ENCODE data around the gene CARD14.
A peak's percentile ranks its signal among the peaks of the same experiment; 100 is the strongest.

DNA sequence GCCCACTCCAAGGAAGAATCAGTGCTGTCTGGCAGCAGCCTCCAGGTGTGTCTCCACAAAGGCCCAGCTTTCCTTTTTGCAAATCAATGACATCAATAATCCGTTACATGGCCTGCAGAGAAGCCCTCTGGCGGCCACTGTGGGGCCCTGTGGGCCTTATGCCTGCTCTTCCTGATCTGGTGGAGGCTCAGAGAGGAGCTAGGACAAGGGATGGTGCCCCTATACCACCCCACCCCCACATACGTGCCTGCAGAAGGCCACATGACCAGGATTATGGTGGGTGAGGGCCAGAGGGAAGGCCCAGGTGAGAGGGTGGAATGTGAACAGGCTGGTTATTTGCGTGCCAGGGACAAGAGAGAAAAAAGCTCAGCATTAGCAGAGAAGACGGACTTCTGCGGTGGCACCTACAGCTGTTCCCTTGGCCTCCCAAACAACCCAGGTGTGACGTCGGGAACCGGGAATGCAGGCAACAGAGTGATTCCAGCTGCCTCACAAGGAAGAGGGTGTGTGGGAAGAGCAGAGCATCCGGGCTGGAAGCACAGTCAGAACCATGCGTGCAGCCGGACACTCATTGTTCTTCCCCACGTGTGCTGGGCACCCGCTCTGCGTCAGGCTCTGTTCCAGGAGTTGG, 45.4 kb upstream of the CARD14 start:
- TF ChIP-seq, protein P1, sequence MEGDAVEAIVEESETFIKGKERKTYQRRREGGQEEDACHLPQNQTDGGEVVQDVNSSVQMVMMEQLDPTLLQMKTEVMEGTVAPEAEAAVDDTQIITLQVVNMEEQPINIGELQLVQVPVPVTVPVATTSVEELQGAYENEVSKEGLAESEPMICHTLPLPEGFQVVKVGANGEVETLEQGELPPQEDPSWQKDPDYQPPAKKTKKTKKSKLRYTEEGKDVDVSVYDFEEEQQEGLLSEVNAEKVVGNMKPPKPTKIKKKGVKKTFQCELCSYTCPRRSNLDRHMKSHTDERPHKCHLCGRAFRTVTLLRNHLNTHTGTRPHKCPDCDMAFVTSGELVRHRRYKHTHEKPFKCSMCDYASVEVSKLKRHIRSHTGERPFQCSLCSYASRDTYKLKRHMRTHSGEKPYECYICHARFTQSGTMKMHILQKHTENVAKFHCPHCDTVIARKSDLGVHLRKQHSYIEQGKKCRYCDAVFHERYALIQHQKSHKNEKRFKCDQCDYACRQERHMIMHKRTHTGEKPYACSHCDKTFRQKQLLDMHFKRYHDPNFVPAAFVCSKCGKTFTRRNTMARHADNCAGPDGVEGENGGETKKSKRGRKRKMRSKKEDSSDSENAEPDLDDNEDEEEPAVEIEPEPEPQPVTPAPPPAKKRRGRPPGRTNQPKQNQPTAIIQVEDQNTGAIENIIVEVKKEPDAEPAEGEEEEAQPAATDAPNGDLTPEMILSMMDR (IDR thresholded peaks at IDR 0.05; ENCODE audit: low read depth, low read length) = peak; percentile 23
- TF ChIP-seq POLR2A (IDR thresholded peaks at IDR 0.05; ENCODE audit: extremely low read depth, insufficient read length) (no peak), MYC (IDR thresholded peaks at IDR 0.05; ENCODE audit: low read depth, low read length) (no peak)
- TF ChIP-seq, protein P2, sequence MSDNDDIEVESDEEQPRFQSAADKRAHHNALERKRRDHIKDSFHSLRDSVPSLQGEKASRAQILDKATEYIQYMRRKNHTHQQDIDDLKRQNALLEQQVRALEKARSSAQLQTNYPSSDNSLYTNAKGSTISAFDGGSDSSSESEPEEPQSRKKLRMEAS (IDR thresholded peaks at IDR 0.05; ENCODE audit: low read depth, low read length) = no peak

Data from NB4 (cell line).